Measurements from ENCODE around the gene PLIN5.
"Not testable (repeated sequence)": the region's sequence is repeated elsewhere in the genome, so short reads cannot be mapped to it uniquely, and the experiment has no call there.

Gene PLIN5

GRCh38 chr19:4550018-4550417, 15.0 kb upstream of the PLIN5 start:
- no peak for TF ChIP-seq POLR2A (IDR thresholded peaks at IDR 0.05; ENCODE audit: low read depth, low read length)
- no peak for TF ChIP-seq POLR2AphosphoS5 (IDR thresholded peaks at IDR 0.05; ENCODE audit: low read depth, low read length)
- TF ChIP-seq TAF1 (IDR thresholded peaks at IDR 0.05; ENCODE audit: borderline replicate concordance, low read depth, low read length), result no peak
- no peak for FAIRE-seq

DNA sequence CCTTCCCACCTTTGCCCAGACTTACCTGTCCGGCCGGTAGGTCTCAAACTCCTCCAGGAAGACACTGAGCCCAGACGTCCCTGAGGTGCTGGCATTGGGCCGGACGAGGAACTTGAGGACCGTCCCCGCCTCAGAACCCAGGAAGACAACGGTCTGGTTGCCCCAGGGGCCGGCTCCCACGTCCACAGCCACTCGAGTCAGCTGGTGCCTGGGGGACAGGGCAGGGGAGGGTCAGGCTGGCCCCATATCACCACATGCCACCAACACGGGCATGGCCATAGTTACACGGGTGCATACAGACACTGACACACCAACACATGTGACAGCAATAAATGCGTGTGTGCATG, 13.2 kb upstream of the PLIN5 start:
- no peak for DNase-seq (ENCODE audit: insufficient read length)
- no peak for FAIRE-seq
- TF ChIP-seq POLR2AphosphoS5 (IDR thresholded peaks at IDR 0.05; ENCODE audit: low read depth, low read length) (no peak), TAF1 (IDR thresholded peaks at IDR 0.05; ENCODE audit: borderline replicate concordance, low read depth, low read length) (no peak), POLR2A (IDR thresholded peaks at IDR 0.05; ENCODE audit: low read depth, low read length) (no peak)

More at GRCh38 chr19:4550018-4550417, 15.0 kb upstream of the PLIN5 start:
- no peak for DNase-seq (ENCODE audit: insufficient read length)

- FAIRE-seq (no peak), DNase-seq (ENCODE audit: insufficient read length) (no peak)
- TF ChIP-seq POLR2A (IDR thresholded peaks at IDR 0.05; ENCODE audit: low read depth, low read length), result no peak
- no peak for TF ChIP-seq TAF1 (IDR thresholded peaks at IDR 0.05; ENCODE audit: borderline replicate concordance, low read depth, low read length)
- TF ChIP-seq POLR2AphosphoS5 (IDR thresholded peaks at IDR 0.05; ENCODE audit: low read depth, low read length), result no peak
Measured at GRCh38 chr19:4547303-4548237, 12.5 kb upstream of the PLIN5 start.

DNA sequence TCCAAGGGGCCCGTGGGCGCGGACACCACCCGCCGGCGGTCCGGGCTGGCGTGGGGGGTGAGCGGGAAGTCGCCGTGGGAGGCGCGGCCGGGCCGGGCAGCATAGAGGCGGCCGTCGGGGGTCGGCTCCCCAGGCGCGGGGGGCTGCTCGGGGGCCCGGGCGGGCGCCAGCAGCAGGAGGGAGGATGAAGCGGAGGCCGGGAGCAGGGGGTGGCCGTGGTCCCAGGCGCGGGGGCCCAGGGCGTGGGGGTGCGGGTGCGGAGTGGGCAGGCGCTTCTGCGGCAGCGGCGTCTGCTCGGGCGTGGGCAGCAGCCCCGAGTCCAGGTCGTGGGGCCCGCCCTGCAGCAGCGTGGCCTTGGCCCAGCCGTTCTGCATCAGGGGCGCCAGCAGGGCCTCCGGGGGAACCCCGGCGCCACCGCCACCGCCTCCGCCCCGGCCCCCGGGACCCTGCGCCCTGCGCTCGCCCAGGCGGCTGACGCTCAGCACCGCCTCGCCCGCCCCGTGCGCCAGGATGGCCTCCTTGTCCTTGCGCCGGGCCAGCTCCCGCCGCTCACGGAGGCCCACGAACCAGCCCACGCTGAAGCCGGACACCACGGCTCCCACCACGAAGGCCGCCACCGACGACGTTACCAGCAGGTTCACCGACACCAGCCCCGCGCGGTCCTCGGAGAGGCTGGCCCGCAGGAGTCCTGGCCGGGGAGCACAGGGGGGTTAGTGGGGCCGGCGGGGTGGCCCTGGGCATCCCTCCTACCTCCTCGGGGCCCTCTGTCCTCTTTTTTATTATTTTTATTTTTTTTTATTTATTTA, 9.0 kb upstream of the PLIN5 start:
- no peak for FAIRE-seq
- no peak for DNase-seq (ENCODE audit: insufficient read length)
- TF ChIP-seq TAF1 (IDR thresholded peaks at IDR 0.05; ENCODE audit: borderline replicate concordance, low read depth, low read length), result no peak
- no peak for TF ChIP-seq POLR2AphosphoS5 (IDR thresholded peaks at IDR 0.05; ENCODE audit: low read depth, low read length)
- no peak for TF ChIP-seq POLR2A (IDR thresholded peaks at IDR 0.05; ENCODE audit: low read depth, low read length)

DNA sequence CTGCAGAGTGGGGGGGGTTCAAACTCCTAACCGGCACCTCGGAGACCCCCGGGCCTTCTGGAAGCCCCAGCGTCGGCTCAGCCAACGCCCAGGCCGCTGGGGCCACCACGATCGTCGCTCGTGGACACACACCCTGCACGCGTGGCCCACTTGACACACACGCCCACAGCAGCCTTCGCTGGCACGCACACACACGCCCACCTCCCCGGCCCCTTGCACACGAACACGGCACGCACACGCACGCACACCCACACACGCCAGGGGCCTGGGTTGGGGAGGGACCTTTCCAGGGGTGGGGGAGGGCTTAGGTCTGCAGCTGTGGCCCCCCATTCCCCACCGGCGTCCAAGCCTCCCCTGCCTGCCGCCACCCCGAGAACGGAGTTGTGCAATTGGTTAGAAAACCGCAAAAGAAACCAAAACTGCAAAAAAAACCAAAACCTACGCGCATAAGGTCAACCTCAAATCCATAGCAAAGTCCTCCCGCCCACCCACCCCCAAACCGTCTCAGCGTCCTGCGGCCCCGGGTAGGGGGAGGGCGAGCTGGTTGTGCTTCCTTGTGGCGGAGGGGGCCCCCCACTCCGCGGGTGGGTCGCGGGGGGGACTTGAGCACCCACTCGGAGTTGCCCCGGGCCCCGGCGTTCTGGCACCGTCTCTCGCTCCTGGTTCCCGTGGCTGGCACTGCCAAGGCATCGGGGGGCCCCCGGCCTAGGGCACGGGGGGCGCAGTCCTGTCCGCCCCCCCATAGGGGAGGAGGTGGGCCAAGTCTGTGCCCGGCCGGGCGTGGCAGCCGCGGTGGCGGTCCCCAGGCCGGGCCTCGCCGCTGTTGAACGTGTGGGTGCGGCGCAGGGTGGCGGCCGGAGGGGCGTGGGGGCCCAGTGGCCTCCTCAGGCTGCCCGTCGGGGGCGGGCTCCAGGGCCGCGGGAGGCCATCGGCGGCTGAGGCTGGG, 8.1 kb upstream of the PLIN5 start:
- FAIRE-seq, result no peak
- TF ChIP-seq POLR2A (IDR thresholded peaks at IDR 0.05; ENCODE audit: low read depth, low read length) (no peak), POLR2AphosphoS5 (IDR thresholded peaks at IDR 0.05; ENCODE audit: low read depth, low read length) (no peak), TAF1 (IDR thresholded peaks at IDR 0.05; ENCODE audit: borderline replicate concordance, low read depth, low read length) (no peak)

DNA sequence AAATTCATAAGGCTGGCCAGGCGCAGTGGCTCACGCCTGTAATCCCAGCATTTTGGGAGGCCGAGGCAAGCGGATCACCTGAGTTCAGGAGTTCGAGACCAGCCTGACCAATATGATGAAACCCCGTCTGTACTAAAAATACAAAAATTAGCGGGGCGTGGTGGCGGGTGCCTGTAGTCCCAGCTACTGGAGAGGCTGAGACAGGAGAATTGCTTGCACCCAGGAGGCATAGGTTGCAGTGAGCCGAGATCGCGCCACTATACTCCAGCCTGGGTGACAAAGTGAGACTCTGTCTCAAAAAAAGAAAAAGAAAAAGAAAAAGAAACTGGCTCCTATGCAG, 6.8 kb upstream of the PLIN5 start:
- DNase-seq (ENCODE audit: insufficient read length); FAIRE-seq: not testable (repeated sequence)

More for the DNA sequence above, 8.1 kb upstream of the PLIN5 start:
- no peak for DNase-seq (ENCODE audit: insufficient read length)

- TF ChIP-seq POLR2A (IDR thresholded peaks at IDR 0.05; ENCODE audit: low read depth, low read length), result no peak
- no peak for TF ChIP-seq TAF1 (IDR thresholded peaks at IDR 0.05; ENCODE audit: borderline replicate concordance, low read depth, low read length)
- TF ChIP-seq POLR2AphosphoS5 (IDR thresholded peaks at IDR 0.05; ENCODE audit: low read depth, low read length), result no peak
- DNase-seq (ENCODE audit: insufficient read length) (no peak), FAIRE-seq (no peak)
Measured at GRCh38 chr19:4541114-4541805, 6.2 kb upstream of the PLIN5 start.

- DNase-seq (ENCODE audit: insufficient read length), result no peak
- FAIRE-seq, result peak; percentile 95
- TF ChIP-seq TAF1 (IDR thresholded peaks at IDR 0.05; ENCODE audit: borderline replicate concordance, low read depth, low read length) (no peak), POLR2A (IDR thresholded peaks at IDR 0.05; ENCODE audit: low read depth, low read length) (peak; percentile 60; the same call in 1 of the 2 replicates), POLR2AphosphoS5 (IDR thresholded peaks at IDR 0.05; ENCODE audit: low read depth, low read length) (peak; percentile 68)
Measured at GRCh38 chr19:4539693-4540581, 4.9 kb upstream of the PLIN5 start, which contains the start of gene LRG1. LRG1 (minus strand) TSS chr19:4540036; CDS start chr19:4540013, 23 bp downstream.

GRCh38 chr19:4539169-4539692, 4.2 kb upstream of the PLIN5 start:
- FAIRE-seq (no peak), DNase-seq (ENCODE audit: insufficient read length) (no peak)
- no peak; the same call in 1 of the 2 replicates for TF ChIP-seq POLR2AphosphoS5 (IDR thresholded peaks at IDR 0.05; ENCODE audit: low read depth, low read length)
- TF ChIP-seq POLR2A (IDR thresholded peaks at IDR 0.05; ENCODE audit: low read depth, low read length), result no peak
- no peak for TF ChIP-seq TAF1 (IDR thresholded peaks at IDR 0.05; ENCODE audit: borderline replicate concordance, low read depth, low read length)
